HG03139 (cell line): Measurements from ENCODE around the gene CCDC51.

Experiments used
- ATAC-seq: cut with Tn5 transposase; IDR thresholded peaks from one replicate; pipeline ENCODE4 v1.9.1; 2021; ENCODE audit not compliant: unreplicated experiment

CCDC51 gene

GRCh38 chr3:48422272-48422671 lies 17.6 kb downstream of the CCDC51 start:
- no peak for ATAC-seq

GRCh38 chr3:48420561-48420960 lies 19.4 kb downstream of the CCDC51 start:
- ATAC-seq: no peak

GRCh38 chr3:48419597-48419996 lies 20.3 kb downstream of the CCDC51 start:
- no peak for ATAC-seq

- no peak for ATAC-seq
Measured at GRCh38 chr3:48419149-48419548, 20.8 kb downstream of the CCDC51 start.

- no peak for ATAC-seq
Measured at GRCh38 chr3:48418651-48419050, 21.3 kb downstream of the CCDC51 start.

GRCh38 chr3:48418140-48418539 lies 21.8 kb downstream of the CCDC51 start:
- no peak for ATAC-seq

- no peak for ATAC-seq
Measured at GRCh38 chr3:48417529-48418108, 22.3 kb downstream of the CCDC51 start.

- ATAC-seq: no peak
Measured at GRCh38 chr3:48416546-48416945, 23.4 kb downstream of the CCDC51 start.

GRCh38 chr3:48416091-48416505 lies 23.8 kb downstream of the CCDC51 start:
- no peak for ATAC-seq

GRCh38 chr3:48415251-48415953 lies 24.5 kb downstream of the CCDC51 start:
- no peak for ATAC-seq

GRCh38 chr3:48414376-48415250 lies 25.3 kb downstream of the CCDC51 start:
- ATAC-seq: no peak

GRCh38 chr3:48413611-48414010 lies 26.3 kb downstream of the CCDC51 start:
- no peak for ATAC-seq

GRCh38 chr3:48413086-48413485 lies 26.8 kb downstream of the CCDC51 start:
- no peak for ATAC-seq

GRCh38 chr3:48412375-48413001 lies 27.4 kb downstream of the CCDC51 start:
- no peak for ATAC-seq

GRCh38 chr3:48411606-48412374 lies 28.1 kb downstream of the CCDC51 start:
- ATAC-seq: no peak

GRCh38 chr3:48411041-48411588 lies 28.8 kb downstream of the CCDC51 start:
- ATAC-seq: no peak

GRCh38 chr3:48410205-48411040 lies 29.5 kb downstream of the CCDC51 start:
- ATAC-seq: no peak

GRCh38 chr3:48409291-48410201 lies 30.4 kb downstream of the CCDC51 start:
- ATAC-seq: no peak
